ENCODE data around the gene ADGRF4.

DNA sequence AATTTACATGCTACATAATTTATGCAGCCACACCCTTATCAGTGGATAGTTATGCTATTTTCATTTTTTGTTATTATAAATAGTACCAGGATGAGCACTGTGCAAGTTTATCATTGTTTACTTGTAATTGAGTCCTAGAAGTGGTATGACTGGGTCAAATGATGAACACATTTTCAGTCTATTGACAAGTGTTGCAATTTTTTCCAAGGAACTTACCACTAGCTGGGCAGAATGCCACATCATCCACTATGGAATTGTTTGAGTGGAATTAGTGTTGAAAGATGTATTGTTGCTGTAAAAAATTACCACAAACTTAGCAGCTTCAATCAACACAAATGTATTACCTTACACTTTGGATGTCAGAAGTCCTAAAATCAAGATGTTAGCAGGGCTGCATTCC is 45.4 kb downstream of the ADGRF4 start:
- TF ChIP-seq POLR2A (IDR thresholded peaks at IDR 0.05) (no peak), CTCF (IDR thresholded peaks at IDR 0.05) (no peak)
